HG03196 (cell line): ENCODE data around the gene SPAAR.

Experiments used
- ATAC-seq: cut with Tn5 transposase; IDR thresholded peaks from one replicate; pipeline ENCODE4 v1.9.1; 2021; ENCODE audit not compliant: unreplicated experiment

SPAAR gene

GRCh38 chr9:35945341-35946018 is 36.2 kb downstream of the SPAAR start:
- ATAC-seq = no peak

DNA sequence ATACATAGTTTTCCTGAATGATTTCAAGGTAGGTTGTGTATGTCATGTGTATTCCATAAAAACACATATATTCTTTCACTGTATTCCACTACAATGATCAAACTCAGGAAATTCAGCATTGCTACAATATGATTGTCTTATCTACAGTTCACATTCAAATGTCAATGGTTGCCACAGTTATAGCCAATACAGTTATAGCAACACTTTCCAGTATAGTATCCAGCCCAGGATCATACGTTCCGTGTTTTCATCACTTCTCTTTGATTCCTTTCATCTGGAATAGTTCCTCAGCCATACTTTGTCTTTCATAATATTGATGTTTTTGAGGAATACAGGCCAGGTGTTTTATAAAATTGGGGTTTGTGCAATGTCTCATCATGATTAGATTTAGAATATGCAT is 39.2 kb downstream of the SPAAR start:
- ATAC-seq = no peak

GRCh38 chr9:35948901-35949318 is 39.6 kb downstream of the SPAAR start:
- ATAC-seq = no peak

DNA sequence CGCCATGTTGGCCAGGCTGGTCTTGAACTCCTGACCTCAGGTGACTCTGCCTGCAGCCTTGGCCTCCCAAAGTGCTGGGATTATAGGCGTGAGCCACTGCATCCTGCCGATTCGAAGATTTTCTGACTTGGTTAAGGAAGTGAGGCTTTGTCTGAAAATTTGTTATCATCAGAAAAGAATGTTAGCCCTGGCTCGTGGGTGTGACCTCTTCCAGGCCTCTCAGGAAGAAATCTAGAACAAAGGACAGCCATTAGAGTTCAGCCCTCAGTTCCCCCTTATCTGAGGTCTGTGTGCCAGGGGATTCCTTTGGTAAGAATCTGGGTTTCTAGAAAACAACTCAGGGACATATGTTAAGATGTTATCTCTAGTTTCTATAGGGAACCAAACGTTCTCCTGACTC is 42.4 kb downstream of the SPAAR start:
- ATAC-seq = no peak

GRCh38 chr9:35952526-35953191 is 43.4 kb downstream of the SPAAR start:
- ATAC-seq = no peak

DNA sequence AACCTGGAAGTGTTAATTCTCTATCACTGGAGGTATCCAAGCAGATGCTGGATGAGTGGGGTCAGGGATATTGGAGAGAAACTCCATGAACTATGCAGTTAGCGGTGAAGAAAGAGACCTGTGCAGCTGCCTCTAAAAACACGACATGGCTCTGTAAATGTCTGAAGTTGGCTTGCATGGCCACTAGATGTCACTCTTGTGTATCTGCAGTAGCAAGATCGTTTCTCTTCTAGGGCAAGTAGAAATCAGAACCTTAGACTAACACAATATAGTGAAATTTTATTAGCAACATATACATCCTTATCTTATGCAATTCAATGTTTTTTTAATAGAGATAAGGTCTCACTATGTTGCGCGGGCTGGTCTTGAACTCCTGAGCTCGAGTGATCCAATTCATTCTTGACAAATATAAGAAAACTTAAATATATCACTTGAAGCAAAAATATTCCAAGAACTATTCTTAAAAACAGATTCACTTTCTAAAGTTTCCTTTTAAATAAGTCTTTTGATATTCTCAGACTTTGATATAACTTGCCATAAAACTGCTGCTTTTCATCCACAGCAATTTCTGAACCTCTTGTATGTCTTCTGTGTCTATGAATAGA is 45.8 kb downstream of the SPAAR start:
- no peak for ATAC-seq

- ATAC-seq = no peak
Measured at GRCh38 chr9:35956651-35957050, 47.4 kb downstream of the SPAAR start.

GRCh38 chr9:35958104-35958837 is 49.0 kb downstream of the SPAAR start, which contains the start of gene OR2S2:
Gene OR2S2 (minus strand): TSS chr9:35958154. CDS start chr9:35958098, 56 bp downstream.
- ATAC-seq = no peak

GRCh38 chr9:35960039-35960655 is 50.9 kb downstream of the SPAAR start:
- ATAC-seq = no peak
